BJ (cell line): Measurements from ENCODE around the gene HACD4. TPM values are rescaled to one million over a fixed set of nuclear protein-coding genes. Genes with fewer than 3 reads are reported as not detected.
"Not testable (repeated sequence)": the region's sequence is repeated elsewhere in the genome, so short reads cannot be mapped to it uniquely, and the experiment has no call there.

Source experiments
- CTCF ChIA-PET: fragments of 350-600 bp; formaldehyde crosslinking; extraction: SDS; loops from one replicate; lab custom pipeline; 2021; ENCODE audit warnings: antibody characterized with exemption, inconsistent platforms; lab: Yijun Ruan, JAX
- POLR2A ChIA-PET: fragments of 300-600 bp; sonication (Branson Sonifier 250); formaldehyde crosslinking; extraction: SDS; loops from one replicate; lab custom pipeline; 2021; ENCODE audit warnings: antibody characterized with exemption; lab: Charles Lee
- DNase-seq: peaks from one replicate; pipeline ENCODE4 v3.0.0-alpha.2; 2011; ENCODE audit warnings: low read depth
- H3K27me3 ChIP-seq: 2 replicates; pipeline ENCODE4 v1.6.0; 2011; ENCODE audit warnings: low read length; ENCODE audit not compliant: control insufficient read depth, insufficient read depth
- H3K36me3 ChIP-seq: 2 replicates; pipeline ENCODE4 v1.5.1; 2011; ENCODE audit warnings: low read length; ENCODE audit not compliant: control insufficient read depth, insufficient read depth
- H3K4me3 ChIP-seq: 2 replicates; pipeline ENCODE4 v1.5.1; 2011; ENCODE audit warnings: low read depth, mild to moderate bottlenecking, control low read depth, low read length
- CTCF ChIP-seq: IDR thresholded peaks from 2 replicates; pipeline ENCODE4 v1.5.1; 2011; ENCODE audit warnings: low read depth, mild to moderate bottlenecking, control low read depth, inconsistent platforms, low read length, moderate library complexity; ENCODE audit not compliant: insufficient read depth
- polyA plus RNA-seq: library from polyadenylated mRNA; depleted of rRNA; stranded (reverse); fragments of >200 nt; gene quantifications from 2 replicates; pipeline ENCODE4 v1.2.3, GENCODE V29; 2011

The HACD4 gene
- polyA plus RNA-seq, 1 experiment = 4.3 TPM

- Histone ChIP-seq H3K36me3 (peaks cover 3% of the 10 kb centered on the region), H3K27me3 (no peaks in the 10 kb centered on the region), H3K4me3 (no peak overlapping the region)
- ChIA-PET POLR2A (no interaction called here), CTCF (interaction anchor here (0.7 to 2.0 kb wide), 3 partner anchors 10 to 946 kb away, joined by 3 to 6 read pairs (median 5); no protein-coding TSS in a partner anchor)
- no peak for TF ChIP-seq CTCF
- DNase-seq = peak; percentile 59
Observed at GRCh38 chr9:20980832-20981455, 50.5 kb downstream of the HACD4 start.

- ChIA-PET CTCF (no interaction called here), POLR2A (no interaction called here)
- no peak for TF ChIP-seq CTCF
- no peaks in the 10 kb centered on the region for H3K27me3 ChIP-seq
- DNase-seq = no peak
- H3K4me3 ChIP-seq = no peak overlapping the region
- H3K36me3 ChIP-seq = peaks cover 3% of the 10 kb centered on the region
Observed at GRCh38 chr9:20978249-20978648, 53.2 kb downstream of the HACD4 start.

- H3K27me3 ChIP-seq, POLR2A ChIA-PET: not testable (repeated sequence)
- CTCF ChIA-PET = interaction anchor here (0.6 kb wide), 1 partner anchor 307 kb away, joined by 3 read pairs; no protein-coding TSS in a partner anchor
Observed at GRCh38 chr9:20974191-20974938, 57.1 kb downstream of the HACD4 start.

GRCh38 chr9:20973246-20973947, 58.0 kb downstream of the HACD4 start:
- DNase-seq, H3K4me3 ChIP-seq, H3K36me3 ChIP-seq, H3K27me3 ChIP-seq, POLR2A ChIA-PET: not testable (repeated sequence)
- CTCF ChIA-PET = interaction anchor here (0.6 kb wide), 1 partner anchor 78 kb away, joined by 4 read pairs; no protein-coding TSS in a partner anchor

More at GRCh38 chr9:20974191-20974938, 57.1 kb downstream of the HACD4 start:
- H3K4me3 ChIP-seq, DNase-seq, H3K36me3 ChIP-seq: not testable (repeated sequence)

- Histone ChIP-seq H3K36me3 (peaks cover 3% of the 10 kb centered on the region), H3K4me3 (no peak overlapping the region), H3K27me3 (no peaks in the 10 kb centered on the region)
- no peak for DNase-seq
- TF ChIP-seq CTCF = no peak
- CTCF ChIA-PET = interaction anchor here (0.6 kb wide), 1 partner anchor 79 kb away, joined by 4 read pairs; no protein-coding TSS in a partner anchor
- POLR2A ChIA-PET = no interaction called here
Observed at GRCh38 chr9:20972684-20973083, 58.8 kb downstream of the HACD4 start.
